Activated T-cell treated with anti-CD3 and anti-CD28 coated beads for 48 hours (primary cell): ENCODE measurements around the gene MAGEA2.
"Not testable (repeated sequence)": the region's sequence is repeated elsewhere in the genome, so short reads cannot be mapped to it uniquely, and the experiment has no call there.

Experiments used
- DNase-seq: peaks from one replicate; pipeline ENCODE4 v3.0.0-alpha.2; 2020; ENCODE audit warnings: low read depth

Gene MAGEA2, protein sequence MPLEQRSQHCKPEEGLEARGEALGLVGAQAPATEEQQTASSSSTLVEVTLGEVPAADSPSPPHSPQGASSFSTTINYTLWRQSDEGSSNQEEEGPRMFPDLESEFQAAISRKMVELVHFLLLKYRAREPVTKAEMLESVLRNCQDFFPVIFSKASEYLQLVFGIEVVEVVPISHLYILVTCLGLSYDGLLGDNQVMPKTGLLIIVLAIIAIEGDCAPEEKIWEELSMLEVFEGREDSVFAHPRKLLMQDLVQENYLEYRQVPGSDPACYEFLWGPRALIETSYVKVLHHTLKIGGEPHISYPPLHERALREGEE

DNA sequence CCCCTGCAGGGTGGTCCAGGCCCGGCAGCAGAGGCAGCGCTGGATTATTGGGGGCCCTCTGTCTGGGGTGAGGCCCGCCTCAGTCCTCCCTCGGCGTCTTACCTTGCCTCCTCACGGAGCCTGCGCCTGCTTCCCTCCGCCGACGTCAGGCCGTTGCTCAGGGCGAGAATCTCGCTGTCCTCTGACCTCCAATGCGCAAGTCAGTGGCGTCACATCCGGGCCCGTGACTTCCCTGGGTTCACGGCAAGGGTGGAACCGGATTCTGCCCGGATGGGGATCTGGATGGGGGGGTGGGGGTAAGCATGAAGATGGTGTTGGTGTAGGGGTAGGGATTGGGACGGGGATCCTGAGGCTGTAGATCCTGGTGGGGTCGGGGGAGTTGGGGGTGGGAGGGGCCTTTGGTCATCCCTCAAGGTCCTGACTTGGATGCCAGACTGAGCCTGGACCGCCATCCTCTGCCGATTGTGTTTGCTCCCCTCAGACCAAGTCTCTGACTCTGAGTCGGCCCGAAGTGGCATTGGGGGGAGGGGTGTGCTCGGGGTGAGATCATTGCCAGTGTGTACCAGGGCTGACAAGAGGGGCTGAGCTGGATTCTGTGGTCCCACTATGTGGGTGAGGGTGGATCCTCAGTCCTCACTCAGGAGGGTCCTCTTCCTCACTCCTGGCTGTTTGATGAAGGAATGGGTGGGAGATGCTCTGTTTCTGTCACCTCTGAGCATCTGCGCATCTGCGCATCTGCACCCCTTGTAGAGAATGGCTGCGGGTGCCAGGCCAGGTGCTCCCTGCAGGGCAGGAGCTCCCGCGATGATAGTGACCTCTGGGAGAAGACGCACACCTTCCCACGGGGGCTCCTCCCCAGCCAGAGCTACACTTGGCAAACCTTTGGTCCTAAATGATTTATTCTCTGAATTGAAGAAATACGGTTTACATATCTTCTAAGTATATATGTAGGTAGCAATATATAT, at the start of gene MAGEA2:
MAGEA2 (minus strand) TSS at position 157 of the 965 bp plus-strand sequence. CDS start 2,479 bp downstream, outside the sequence.
- DNase-seq, result not testable (repeated sequence)

- no peak for DNase-seq
Observed at GRCh38 chrX:152798945-152799344, 45.3 kb upstream of the MAGEA2 start.

DNA sequence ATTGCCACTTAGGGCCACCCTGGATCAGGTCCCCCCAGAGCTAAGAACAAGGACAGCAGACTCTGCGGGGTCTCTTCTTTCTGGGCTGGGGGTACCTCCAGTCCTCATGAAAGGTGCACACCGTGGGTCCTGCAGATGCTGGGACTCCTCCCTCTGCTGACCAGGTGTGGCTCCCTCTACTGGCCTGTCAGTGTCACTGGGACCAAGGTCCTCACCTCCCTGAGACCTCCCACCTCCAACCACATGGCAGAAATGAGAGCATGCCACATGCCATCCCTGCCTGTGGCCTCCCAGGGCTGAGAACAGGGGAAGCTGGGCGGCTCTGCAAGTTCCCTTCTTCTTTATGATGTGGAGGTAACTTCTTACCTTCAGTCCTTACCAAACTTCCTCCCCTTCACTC, 33.4 kb upstream of the MAGEA2 start:
- DNase-seq, result not testable (repeated sequence)

DNA sequence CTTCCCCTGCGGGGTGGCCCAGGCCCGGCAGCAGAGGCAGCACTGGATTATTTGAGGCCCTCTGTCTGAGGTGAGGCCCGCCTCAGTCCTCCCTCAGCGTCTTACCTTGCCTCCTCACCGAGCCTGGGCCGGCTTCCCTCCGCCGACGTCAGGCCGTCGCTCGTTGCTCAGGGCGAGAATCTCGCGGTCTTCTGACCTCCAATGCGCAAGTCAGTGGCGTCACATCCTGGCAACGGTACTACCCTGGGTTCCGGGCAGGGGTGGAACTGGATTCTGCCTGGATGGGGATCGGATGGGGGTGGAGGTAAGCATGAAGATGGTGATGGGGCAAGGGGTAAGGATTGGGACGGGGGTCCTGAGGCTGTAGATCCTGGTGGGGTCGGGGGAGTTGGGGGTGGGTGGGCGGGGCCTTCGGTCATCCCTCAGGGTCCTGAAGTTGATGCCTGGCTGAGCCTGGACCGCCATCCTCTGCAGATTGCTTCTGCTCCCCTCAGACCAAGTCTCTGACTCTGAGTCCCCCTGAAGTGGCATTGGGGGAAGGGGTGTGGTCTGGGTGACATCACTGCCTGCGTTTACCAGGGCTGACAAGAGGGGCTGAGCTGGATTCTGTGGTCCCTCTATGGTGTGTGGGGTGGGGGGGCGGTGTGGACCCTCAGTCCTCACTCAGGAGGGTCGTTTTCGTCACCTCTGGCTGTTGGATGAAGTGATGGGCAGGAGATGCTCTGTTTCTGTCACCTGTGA, 16.1 kb upstream of the MAGEA2 start, which contains the start of gene MAGEA6:
MAGEA6 (minus strand) TSS at position 141 of the 741 bp plus-strand sequence. CDS start 2,039 bp downstream, outside the sequence.
- not testable (repeated sequence) for DNase-seq

- not testable (repeated sequence) for DNase-seq
Observed at GRCh38 chrX:152766562-152766961, 12.9 kb upstream of the MAGEA2 start.

DNA sequence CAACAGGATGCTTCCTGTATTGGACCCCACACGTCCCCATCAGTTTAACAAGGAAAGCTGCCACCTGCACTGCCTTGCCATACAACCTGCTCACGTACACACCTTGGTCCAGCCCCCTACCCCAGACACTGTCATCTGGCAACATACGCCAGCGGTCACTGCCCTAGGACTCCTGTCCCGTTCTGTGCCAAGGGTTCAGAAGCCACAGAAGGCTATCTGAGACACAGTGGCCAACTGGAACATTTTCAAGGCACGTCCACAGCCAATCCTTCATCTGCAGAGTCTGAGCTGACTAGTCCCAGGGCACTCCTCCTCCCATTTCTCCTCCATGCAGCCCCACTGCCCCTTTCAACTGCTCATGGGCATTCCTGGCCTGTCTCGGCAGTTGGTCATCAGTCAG, 7.9 kb upstream of the MAGEA2 start:
- DNase-seq, result not testable (repeated sequence)

GRCh38 chrX:152759544-152759943, 5.9 kb upstream of the MAGEA2 start:
- DNase-seq, result not testable (repeated sequence)

- DNase-seq, result not testable (repeated sequence)
Observed at GRCh38 chrX:152758918-152759317, 5.3 kb upstream of the MAGEA2 start, which contains the start of gene CSAG3. Gene CSAG3, plus strand, starts transcription at chrX:152759218.

- DNase-seq, result not testable (repeated sequence)
Observed at GRCh38 chrX:152754871-152755270, 1.2 kb upstream of the MAGEA2 start.

DNA sequence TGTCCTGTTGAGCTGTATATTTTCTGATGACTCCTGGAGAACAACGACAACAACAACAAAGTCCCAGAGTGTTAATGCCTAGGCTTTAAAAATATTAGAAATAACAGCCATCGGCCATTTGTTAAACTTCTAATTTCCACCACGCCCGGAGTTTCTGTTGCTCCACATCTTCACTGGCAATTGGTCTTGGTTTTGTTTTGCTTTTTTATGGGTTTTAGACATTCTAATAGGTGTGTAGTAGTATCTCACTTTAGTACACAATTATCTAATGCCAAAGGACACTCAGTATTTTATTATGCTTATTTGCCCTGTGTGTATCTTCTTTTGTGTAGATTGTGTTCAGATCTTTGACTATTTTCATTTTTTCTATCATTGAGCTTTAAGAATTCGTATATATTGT, 15.1 kb downstream of the MAGEA2 start:
- DNase-seq, result no peak

- not testable (repeated sequence) for DNase-seq
Observed at GRCh38 chrX:152736528-152736927, 17.1 kb downstream of the MAGEA2 start.

- DNase-seq, result no peak
Observed at GRCh38 chrX:152735860-152736511, 17.7 kb downstream of the MAGEA2 start.

DNA sequence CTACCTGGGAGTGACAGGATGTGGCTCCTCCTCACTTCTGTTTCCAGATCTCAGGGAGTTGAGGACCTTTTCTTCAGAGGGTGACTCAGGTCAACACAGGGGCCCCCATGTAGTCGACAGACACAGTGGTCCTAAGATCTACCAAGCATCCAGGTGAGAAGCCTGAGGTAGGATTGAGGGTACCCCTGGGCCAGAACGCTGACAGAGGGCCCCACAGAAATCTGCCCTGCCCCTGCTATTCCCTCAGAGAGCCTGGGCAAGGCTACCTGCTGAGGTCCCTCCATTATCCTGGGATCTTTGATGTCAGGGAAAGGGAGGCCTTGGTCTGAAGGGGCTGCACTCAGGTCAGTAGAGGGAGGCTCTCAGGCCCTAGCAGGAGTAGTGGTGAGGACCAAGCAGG, 18.5 kb downstream of the MAGEA2 start:
- DNase-seq, result no peak

- not testable (repeated sequence) for DNase-seq
Observed at GRCh38 chrX:152734143-152734858, 19.3 kb downstream of the MAGEA2 start.

GRCh38 chrX:152733261-152733975, 20.2 kb downstream of the MAGEA2 start, which contains the start of the genes CSAG1 and MAGEA12:
Gene CSAG1, minus strand, starts transcription at chrX:152733721. Its CDS starts 1,261 bp downstream, at chrX:152732460.
Gene MAGEA12, plus strand, starts transcription at chrX:152733757. Its CDS starts 2,405 bp downstream, at chrX:152736162.
- DNase-seq, result no peak

- DNase-seq, result no peak
Observed at GRCh38 chrX:152725409-152725808, 28.2 kb downstream of the MAGEA2 start.

DNA sequence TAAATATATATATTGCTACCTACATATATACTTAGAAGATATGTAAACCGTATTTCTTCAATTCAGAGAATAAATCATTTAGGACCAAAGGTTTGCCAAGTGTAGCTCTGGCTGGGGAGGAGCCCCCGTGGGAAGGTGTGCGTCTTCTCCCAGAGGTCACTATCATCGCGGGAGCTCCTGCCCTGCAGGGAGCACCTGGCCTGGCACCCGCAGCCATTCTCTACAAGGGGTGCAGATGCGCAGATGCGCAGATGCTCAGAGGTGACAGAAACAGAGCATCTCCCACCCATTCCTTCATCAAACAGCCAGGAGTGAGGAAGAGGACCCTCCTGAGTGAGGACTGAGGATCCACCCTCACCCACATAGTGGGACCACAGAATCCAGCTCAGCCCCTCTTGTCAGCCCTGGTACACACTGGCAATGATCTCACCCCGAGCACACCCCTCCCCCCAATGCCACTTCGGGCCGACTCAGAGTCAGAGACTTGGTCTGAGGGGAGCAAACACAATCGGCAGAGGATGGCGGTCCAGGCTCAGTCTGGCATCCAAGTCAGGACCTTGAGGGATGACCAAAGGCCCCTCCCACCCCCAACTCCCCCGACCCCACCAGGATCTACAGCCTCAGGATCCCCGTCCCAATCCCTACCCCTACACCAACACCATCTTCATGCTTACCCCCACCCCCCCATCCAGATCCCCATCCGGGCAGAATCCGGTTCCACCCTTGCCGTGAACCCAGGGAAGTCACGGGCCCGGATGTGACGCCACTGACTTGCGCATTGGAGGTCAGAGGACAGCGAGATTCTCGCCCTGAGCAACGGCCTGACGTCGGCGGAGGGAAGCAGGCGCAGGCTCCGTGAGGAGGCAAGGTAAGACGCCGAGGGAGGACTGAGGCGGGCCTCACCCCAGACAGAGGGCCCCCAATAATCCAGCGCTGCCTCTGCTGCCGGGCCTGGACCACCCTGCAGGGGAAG, 39.5 kb downstream of the MAGEA2 start, which contains the start of gene MAGEA2B:
MAGEA2B (plus strand) TSS at position 814 of the 973 bp plus-strand sequence. CDS start 2,479 bp downstream, outside the sequence.
- DNase-seq, result not testable (repeated sequence)

DNA sequence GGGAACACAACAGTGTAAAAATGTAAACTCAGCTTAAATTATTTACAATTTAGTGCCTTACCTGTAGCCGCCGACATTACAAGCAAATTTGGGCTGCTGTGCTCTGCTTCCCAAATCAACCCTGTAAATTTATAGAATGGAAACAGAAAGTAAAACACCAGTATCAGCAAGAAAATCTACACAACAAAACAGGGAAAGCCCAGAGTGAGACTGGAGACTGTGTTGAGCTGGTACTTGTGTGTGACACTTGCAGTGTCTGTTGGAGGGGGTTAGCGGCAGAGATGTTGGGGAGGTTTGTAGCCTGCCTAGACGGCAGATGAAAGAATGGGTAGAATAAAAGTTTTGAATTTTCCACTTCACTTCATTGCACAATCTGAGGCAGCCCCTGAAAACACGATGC, 40.4 kb downstream of the MAGEA2 start:
- DNase-seq, result not testable (repeated sequence)
